ENCODE measurements around the gene C10orf143. TPM values are rescaled to one million over a fixed set of nuclear protein-coding genes. Genes with fewer than 3 reads are reported as not detected.

Gene C10orf143
- total RNA-seq, 4 donors from 2014 or later, result 2.4 to 22.1 (median 7.7) TPM; not detected in 1

- intact Hi-C loops (cut with DNase I; ENCODE audit: low total_unique reads), result no loop called here
- DNase-seq, result no peak
- TF ChIP-seq POLR2A (IDR thresholded peaks at IDR 0.05) (no peak), CTCF (IDR thresholded peaks at IDR 0.05) (no peak)
- H3K4me3 ChIP-seq, result no peak overlapping the region
- no peaks in the 10 kb centered on the region for H3K9me3 ChIP-seq
- H3K27ac ChIP-seq, result no peak overlapping the region
- H3K36me3 ChIP-seq, result no peaks in the 10 kb centered on the region
- no peaks in the 10 kb centered on the region for H3K27me3 ChIP-seq
- H3K4me1 ChIP-seq, result no peaks in the 10 kb centered on the region
Observed at GRCh38 chr10:130016993-130017630, 93.5 kb downstream of the C10orf143 start.

- H3K27me3 ChIP-seq, result no peaks in the 10 kb centered on the region
- no peak overlapping the region for H3K4me3 ChIP-seq
- no peaks in the 10 kb centered on the region for H3K4me1 ChIP-seq
- no peaks in the 10 kb centered on the region for H3K9me3 ChIP-seq
- no peak for TF ChIP-seq POLR2A (IDR thresholded peaks at IDR 0.05)
- no peak for TF ChIP-seq CTCF (IDR thresholded peaks at IDR 0.05)
- H3K36me3 ChIP-seq, result no peaks in the 10 kb centered on the region
- intact Hi-C loops (cut with DNase I; ENCODE audit: low total_unique reads), result no loop called here
- no peak overlapping the region for H3K27ac ChIP-seq
- DNase-seq, result no peak
Observed at GRCh38 chr10:130016095-130016494, 94.5 kb downstream of the C10orf143 start.

GRCh38 chr10:130015075-130015695 lies 95.4 kb downstream of the C10orf143 start:
- no peaks in the 10 kb centered on the region for H3K27me3 ChIP-seq
- H3K27ac ChIP-seq, result no peak overlapping the region
- intact Hi-C loops (cut with DNase I; ENCODE audit: low total_unique reads), result no loop called here
- no peak for DNase-seq
- no peak for TF ChIP-seq POLR2A (IDR thresholded peaks at IDR 0.05)
- no peaks in the 10 kb centered on the region for H3K36me3 ChIP-seq
- no peaks in the 10 kb centered on the region for H3K9me3 ChIP-seq
- no peak overlapping the region for H3K4me3 ChIP-seq
- no peaks in the 10 kb centered on the region for H3K4me1 ChIP-seq

- Histone ChIP-seq H3K9me3 (no peaks in the 10 kb centered on the region), H3K27me3 (no peaks in the 10 kb centered on the region), H3K4me3 (no peak overlapping the region), H3K36me3 (no peaks in the 10 kb centered on the region), H3K4me1 (no peaks in the 10 kb centered on the region), H3K27ac (no peak overlapping the region)
- no peak for DNase-seq
- TF ChIP-seq POLR2A (IDR thresholded peaks at IDR 0.05), result no peak
- TF ChIP-seq CTCF (IDR thresholded peaks at IDR 0.05), result no peak
- intact Hi-C loops (cut with DNase I; ENCODE audit: low total_unique reads), result no loop called here
Observed at GRCh38 chr10:130014263-130015074, 96.2 kb downstream of the C10orf143 start.

Other genes with a start within 250 kb of the C10orf143 start
- gene EBF3, start 146.6 kb downstream of the C10orf143 start, total RNA-seq, result 10 to 100 TPM in 1 of 4 donors, 1 to 10 TPM in 2, under 1 TPM in 1; 0.77 to 10.7 (median 6.0) TPM
- 10 to 100 TPM; 20.0 to 58.4 (median 45.0) TPM for gene GLRX3, start 25.6 kb upstream of the C10orf143 start, total RNA-seq

Measured in uterus (tissue), 4 donors.